Esophagus muscularis mucosa (tissue), 3 donors: ENCODE data around the gene RRP36.

Source experiments
- CTCF ChIP-seq, 3 experiments: fragments of 200-600 bp in 2 of 3; fragments of 450-650 bp in 1 of 3; sonication (generic) in 2 of 3; IDR thresholded peaks; one replicate each; pipeline ENCODE4 v1.5.1; 2017 to 2019; ENCODE audit warnings: antibody characterized with exemption in 3 of 3, mild to moderate bottlenecking in 2 of 3, moderate library complexity in 1 of 3
- POLR2A ChIP-seq: fragments of 450-650 bp; IDR thresholded peaks from one replicate; pipeline ENCODE4 v1.6.1; 2017; ENCODE audit warnings: antibody characterized with exemption, moderate library complexity, mild to moderate bottlenecking, low read depth
- POLR2AphosphoS5 ChIP-seq, 2 donors: sonication (generic); formaldehyde crosslinking; IDR thresholded peaks; one replicate each; pipeline ENCODE4 v1.6.1; 2017; ENCODE audit warnings: antibody characterized with exemption in 2 of 2

- no peak for TF ChIP-seq CTCF (IDR thresholded peaks at IDR 0.05)
- no peak for TF ChIP-seq POLR2A
- no peak for TF ChIP-seq POLR2AphosphoS5 (IDR thresholded peaks at IDR 0.05)
Observed at GRCh38 chr6:42973926-42974325, 47.5 kb upstream of the RRP36 start.
